Airway epithelial cell (primary cell): ENCODE data around the gene ITGAL. TPM values are rescaled to one million over a fixed set of nuclear protein-coding genes. Genes with fewer than 3 reads are reported as not detected.

ENCODE experiments used
- total RNA-seq: library from RNA; depleted of rRNA; stranded (reverse); fragments of >200 nt; gene quantifications from 2 replicates; pipeline ENCODE4 v1.2.3, GENCODE V29; 2015

Gene ITGAL
- total RNA-seq = not detected in 2 replicates

DNA sequence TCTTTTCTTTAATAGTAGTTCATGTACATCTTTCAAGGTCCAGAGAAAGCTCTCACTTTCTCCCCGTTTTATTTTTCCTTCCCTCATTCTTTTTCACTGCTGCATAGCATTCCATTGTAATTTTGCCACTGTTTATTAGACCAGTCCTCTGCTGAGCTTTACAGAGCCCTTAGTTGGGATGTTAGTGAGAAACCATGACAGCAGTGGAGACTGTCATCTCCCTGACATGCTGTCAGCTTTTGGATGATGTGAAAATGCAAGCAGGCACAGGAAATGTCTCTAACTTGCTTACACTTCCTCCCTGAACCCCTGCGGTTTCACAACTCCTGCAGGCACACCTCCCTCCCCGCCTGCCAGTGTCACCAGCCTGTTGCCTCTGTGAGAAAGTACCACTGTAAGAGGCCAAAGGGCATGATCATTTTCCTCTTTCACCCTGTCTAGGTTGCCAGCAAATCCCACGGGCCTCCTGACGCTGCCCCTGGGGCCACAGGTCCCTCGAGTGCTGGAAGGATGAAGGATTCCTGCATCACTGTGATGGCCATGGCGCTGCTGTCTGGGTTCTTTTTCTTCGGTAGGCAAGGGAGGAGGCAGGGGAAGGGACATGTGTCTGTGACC, at the start of gene ITGAL:
Gene ITGAL (plus strand): TSS at position 415 of the 615 bp plus-strand sequence. CDS start 96 bp downstream, at position 511.

DNA sequence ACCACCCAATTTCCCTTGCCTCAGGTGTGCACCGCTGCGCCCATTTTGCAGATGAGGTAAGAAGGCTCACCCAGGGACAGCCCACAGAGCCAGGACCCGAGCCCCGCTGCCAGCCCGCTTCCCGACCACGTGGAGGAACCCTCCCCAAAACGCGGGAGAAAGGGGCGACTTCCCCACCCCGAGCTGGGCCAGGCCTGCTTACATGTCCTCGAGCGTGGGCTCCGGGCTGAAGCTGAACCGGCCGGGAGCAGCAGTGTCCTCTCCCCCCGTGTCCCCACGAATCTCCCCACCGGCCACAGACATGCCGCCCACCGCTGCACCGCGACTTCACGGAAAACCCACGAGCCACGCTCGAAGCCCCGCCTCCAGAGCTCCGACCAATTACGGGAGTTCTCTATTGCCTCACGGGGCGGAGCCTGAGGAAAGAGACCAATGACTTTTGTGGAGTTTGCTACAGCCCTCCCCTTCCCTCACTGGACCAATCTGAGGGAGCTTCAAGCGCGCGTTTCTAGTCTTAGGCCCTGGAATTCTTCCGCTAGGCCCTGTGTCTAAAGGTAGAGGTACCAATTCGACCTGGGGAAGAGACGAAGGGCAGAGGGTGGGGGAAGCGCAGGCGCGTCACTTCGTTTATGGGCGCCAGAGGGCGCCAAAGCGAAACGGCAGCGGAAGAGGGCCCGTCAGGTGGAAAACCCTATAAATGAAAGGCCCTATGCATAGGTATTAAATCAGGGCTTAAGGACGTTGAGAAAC, 42.7 kb upstream of the ITGAL start, which contains the start of gene DCTPP1:
Gene DCTPP1 (minus strand): TSS at position 353 of the 750 bp plus-strand sequence. CDS start 50 bp downstream, at position 303.

DNA sequence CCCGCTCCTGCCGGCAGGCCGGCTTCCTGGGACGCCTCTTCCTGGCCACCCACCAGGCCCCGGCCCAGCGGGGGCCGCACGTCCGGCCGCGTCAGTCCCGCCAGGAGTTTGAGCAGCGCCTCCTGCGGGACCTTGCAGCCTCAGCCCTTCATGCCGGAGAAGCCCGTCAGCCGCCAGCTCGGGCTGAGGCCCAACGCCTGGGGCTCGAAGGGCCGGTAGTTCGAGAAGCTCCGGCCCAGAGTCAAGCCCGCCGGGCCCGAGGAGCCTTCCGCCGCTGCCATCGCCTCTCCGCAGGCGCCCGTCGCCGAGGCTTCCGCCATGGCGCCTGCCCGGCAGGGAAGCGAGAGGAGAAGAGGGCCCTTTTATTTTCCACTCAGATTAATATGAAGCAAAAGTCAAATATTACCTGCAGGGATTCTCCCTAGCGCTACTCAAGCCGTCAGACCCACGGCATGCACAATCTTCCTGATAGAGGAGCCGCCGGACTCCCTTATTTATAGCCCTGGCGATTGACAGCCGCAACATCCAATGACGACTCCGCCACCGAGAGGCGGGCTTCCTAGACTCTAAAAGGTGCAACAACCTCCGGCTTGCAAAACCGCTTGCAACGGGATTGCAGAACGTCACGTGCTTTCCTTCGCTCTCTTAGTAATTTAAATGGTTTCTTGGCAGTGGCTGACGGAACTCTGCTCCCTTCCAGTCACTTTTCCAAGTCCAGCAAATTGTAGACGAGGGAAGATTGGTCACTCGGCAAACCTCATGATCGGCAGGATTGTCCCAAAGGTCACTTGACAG, 26.9 kb upstream of the ITGAL start, which contains the start of gene SEPHS2:
Gene SEPHS2 (minus strand): TSS at position 467 of the 795 bp plus-strand sequence. CDS start 147 bp downstream, at position 320.

DNA sequence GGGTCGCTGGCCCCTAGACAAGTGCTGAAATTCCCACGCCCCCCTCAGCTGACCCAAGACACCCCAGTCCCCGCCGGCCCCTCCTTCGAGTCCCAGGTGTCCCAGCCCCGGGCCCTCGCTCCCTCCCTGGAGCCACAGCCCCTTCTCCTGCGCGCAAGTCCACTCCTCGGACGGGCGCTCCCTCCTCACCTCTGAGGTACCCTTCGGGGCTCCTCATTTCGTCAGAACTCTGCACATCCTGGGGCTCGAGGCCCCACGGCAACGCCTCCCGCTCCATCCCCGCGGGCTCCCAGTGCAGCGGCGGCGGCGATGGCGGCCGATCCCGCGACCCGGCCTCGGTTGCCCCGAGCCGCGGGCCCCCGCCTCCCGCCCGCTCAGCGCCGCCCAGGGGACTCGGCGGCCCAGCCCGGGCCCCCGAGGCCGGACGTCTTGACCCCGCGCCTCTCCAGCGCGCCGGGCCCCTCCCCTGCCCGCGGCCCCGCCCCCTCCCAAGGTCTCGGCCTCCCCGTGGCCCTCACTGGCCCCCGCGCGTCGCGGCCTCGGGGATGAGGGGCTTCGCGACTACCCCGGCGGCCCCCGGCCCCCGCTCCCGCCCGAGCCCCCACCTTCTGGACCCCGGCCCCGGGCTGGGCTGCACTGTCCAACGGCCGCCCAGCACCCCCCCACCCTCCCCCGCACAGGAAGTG, 53.7 kb downstream of the ITGAL start, which contains the start of gene ZNF768:
Gene ZNF768 (minus strand): TSS at position 430 of the 686 bp plus-strand sequence. CDS start 153 bp downstream, at position 277.

DNA sequence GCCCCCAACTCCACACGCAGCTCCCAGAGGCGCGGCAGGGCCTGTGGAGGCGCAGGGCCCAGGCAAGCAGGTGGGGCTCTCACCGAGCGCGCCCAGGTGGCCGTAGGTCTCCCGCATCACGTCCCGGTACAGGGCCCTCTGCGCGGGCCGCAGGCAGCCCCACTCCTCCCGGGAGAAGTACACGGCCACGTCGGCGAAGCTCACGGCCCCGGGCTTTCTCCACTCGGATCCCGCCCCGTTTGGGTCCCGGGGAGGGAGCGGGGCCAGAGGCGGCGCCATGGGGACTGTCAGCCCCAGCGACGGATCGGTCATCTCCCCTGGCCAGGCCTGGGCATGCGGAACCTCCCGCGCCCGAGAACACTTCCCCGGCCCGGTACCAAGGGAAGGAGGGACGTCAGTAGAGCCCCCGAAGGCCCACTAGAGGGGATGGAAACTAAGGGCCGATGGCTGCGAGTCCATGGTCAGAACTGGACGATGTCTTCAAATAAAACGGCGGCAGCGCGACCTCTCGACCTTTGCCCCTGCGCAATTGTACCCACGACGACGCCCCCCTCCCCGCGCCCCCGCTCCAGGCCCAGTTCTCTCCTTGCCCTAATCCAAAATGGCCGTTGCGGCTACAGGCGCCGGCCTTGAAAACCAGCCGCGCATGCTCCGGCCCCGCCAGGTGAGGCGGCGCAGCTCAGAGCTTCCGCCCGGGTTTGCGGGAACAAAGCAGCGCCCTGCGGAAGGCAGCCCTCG, 62.0 kb downstream of the ITGAL start, which contains the start of gene ZNF747:
Gene ZNF747 (minus strand): TSS at position 491 of the 738 bp plus-strand sequence. CDS start 179 bp downstream, at position 312.

DNA sequence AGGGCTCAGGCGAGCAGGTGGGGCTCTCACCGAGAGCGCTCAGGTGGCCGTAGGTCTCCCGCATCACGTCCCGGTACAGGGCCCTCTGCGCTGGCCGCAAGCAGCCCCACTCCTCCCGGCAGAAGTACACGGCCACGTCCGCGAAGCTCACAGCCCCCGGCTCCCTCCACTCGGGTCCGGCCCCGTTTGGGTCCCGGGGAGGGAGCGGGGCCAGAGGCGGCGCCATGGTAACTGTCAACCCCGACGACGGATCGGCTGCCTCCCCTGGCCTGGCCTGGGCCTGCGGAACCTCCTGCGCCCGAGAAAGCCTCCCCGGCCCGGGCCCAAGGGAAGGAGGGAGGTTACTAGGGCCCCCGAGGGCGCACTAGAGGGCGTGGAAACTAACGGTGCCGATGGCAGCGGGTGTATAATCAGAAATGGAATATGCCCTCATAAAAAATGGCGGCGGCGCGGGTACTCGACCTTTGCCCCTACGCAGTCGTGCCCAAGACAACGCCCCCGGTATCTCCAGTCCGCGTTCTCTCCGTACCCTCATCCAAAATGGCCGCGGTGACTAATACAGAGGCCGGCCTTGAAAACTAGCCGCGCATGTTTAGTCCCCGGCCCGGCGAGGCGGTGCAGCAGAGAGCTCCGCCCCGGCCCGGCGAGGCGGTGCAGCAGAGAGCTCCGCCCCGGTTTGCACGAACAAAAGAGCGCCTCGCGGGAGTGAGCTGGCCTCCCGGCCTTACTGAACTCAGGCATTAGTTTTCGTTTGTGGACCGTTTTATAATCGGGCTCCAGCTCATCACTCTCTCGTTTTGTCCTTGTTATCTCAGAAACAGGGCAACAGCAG, 85.6 kb downstream of the ITGAL start, which contains the start of gene ZNF764:
Gene ZNF764 (minus strand): TSS at position 418 of the 832 bp plus-strand sequence. CDS start 192 bp downstream, at position 226.

DNA sequence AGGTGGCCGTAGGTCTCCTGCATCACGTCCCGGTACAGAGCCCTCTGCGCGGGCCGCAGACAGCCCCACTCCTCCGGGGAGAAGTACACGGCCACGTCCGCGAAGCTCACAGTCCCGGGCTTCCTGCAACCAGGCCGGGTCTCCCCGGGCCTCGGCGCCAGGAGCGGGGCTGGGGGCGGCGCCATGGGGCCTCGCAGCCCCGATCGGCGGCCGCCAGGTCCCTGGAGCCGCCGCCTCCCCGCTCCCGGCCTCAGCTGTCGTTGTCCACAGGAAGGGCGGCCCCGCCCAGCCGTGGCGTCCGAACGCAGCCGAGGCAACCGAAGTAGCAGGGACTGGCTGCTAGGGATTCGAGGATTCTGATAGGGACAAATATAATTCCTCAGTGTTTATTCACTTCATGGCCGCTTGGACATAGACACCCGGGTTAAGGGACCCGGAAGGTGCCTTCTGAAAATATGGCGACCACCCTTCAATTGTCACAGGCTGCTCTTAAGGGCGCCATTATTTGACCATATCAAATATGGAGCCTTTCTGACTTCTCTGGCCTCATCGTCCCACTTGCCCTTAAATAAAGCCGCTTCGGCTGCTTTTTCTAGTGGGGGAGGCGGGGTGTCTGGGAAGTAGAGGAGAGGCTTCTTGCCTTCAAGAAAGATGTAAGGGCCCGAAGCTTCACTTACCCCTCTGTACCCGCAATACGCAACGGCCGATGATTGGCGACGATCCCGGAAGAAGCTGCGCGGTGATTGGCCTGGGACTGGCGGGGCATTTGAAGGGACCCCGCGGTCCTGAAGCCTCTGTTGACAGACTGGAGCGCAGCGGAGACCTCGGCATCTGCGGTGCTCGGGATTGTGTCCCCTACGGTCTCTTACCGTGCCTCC, 99.1 kb downstream of the ITGAL start, which contains the start of gene ZNF688:
Gene ZNF688 (minus strand): TSS at position 270 of the 878 bp plus-strand sequence. CDS start 85 bp downstream, at position 185.

Other genes with a start within 250 kb of the ITGAL start
- gene NPIPB13, start 224.3 kb upstream of the ITGAL start, total RNA-seq = 0.21 TPM in 1 of 2 replicates, not detected in the other
- 38.1 and 39.5 TPM in 2 replicates for gene CD2BP2, start 117.4 kb upstream of the ITGAL start, total RNA-seq
- gene TBC1D10B, start 102.2 kb upstream of the ITGAL start, total RNA-seq = 35.3 and 37.5 TPM in 2 replicates
- not detected in 2 replicates for gene MYL11, start 97.9 kb upstream of the ITGAL start, total RNA-seq
- not detected in 2 replicates for gene SEPTIN1, start 90.2 kb upstream of the ITGAL start, total RNA-seq
- 8.3 and 9.5 TPM in 2 replicates for gene ZNF48, start 77.3 kb upstream of the ITGAL start, total RNA-seq
- gene ZNF771, start 65.1 kb upstream of the ITGAL start, total RNA-seq = 7.9 and 19.4 TPM in 2 replicates
- gene DCTPP1, start 42.7 kb upstream of the ITGAL start, total RNA-seq = 48.1 and 55.7 TPM in 2 replicates
- gene SEPHS2, start 26.9 kb upstream of the ITGAL start, total RNA-seq = 18.9 and 19.5 TPM in 2 replicates
- 27.6 and 31.6 TPM in 2 replicates for gene ZNF768, start 53.8 kb downstream of the ITGAL start, total RNA-seq
- 5.5 and 7.0 TPM in 2 replicates for gene ZNF747, start 62.1 kb downstream of the ITGAL start, total RNA-seq
- 6.3 and 8.2 TPM in 2 replicates for gene ZNF764, start 85.6 kb downstream of the ITGAL start, total RNA-seq
- 8.7 and 11.8 TPM in 2 replicates for gene ZNF688, start 99.0 kb downstream of the ITGAL start, total RNA-seq
- 3.2 and 4.3 TPM in 2 replicates for gene ZNF785, start 113.0 kb downstream of the ITGAL start, total RNA-seq
- gene ZNF689, start 137.6 kb downstream of the ITGAL start, total RNA-seq = 3.4 and 5.5 TPM in 2 replicates
- 14.7 and 27.7 TPM in 2 replicates for gene PRR14, start 178.2 kb downstream of the ITGAL start, total RNA-seq
- 21.3 and 29.2 TPM in 2 replicates for gene FBRS, start 185.7 kb downstream of the ITGAL start, total RNA-seq
- 7.4 and 12.9 TPM in 2 replicates for gene SRCAP, start 226.4 kb downstream of the ITGAL start, total RNA-seq